Measurements from ENCODE around the gene CHRNA7.

- TF ChIP-seq, protein P1, sequence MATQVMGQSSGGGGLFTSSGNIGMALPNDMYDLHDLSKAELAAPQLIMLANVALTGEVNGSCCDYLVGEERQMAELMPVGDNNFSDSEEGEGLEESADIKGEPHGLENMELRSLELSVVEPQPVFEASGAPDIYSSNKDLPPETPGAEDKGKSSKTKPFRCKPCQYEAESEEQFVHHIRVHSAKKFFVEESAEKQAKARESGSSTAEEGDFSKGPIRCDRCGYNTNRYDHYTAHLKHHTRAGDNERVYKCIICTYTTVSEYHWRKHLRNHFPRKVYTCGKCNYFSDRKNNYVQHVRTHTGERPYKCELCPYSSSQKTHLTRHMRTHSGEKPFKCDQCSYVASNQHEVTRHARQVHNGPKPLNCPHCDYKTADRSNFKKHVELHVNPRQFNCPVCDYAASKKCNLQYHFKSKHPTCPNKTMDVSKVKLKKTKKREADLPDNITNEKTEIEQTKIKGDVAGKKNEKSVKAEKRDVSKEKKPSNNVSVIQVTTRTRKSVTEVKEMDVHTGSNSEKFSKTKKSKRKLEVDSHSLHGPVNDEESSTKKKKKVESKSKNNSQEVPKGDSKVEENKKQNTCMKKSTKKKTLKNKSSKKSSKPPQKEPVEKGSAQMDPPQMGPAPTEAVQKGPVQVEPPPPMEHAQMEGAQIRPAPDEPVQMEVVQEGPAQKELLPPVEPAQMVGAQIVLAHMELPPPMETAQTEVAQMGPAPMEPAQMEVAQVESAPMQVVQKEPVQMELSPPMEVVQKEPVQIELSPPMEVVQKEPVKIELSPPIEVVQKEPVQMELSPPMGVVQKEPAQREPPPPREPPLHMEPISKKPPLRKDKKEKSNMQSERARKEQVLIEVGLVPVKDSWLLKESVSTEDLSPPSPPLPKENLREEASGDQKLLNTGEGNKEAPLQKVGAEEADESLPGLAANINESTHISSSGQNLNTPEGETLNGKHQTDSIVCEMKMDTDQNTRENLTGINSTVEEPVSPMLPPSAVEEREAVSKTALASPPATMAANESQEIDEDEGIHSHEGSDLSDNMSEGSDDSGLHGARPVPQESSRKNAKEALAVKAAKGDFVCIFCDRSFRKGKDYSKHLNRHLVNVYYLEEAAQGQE (IDR thresholded peaks at IDR 0.05; ENCODE audit: low read depth) = no peak
- TF ChIP-seq NFIC (IDR thresholded peaks at IDR 0.05) (no peak), EP300 (IDR thresholded peaks at IDR 0.05; ENCODE audit: borderline replicate concordance) (no peak), TAF1 (IDR thresholded peaks at IDR 0.05; ENCODE audit: low read depth) (no peak), MAX (IDR thresholded peaks at IDR 0.05) (no peak), CREB1 (IDR thresholded peaks at IDR 0.05; ENCODE audit: low read depth) (no peak), ZBTB7A (IDR thresholded peaks at IDR 0.05; ENCODE audit: low read depth) (no peak), RAD21 (IDR thresholded peaks at IDR 0.05; ENCODE audit: low read depth) (no peak), FOXM1 (IDR thresholded peaks at IDR 0.05; ENCODE audit: borderline replicate concordance, low read depth) (no peak), TCF12 (IDR thresholded peaks at IDR 0.05; ENCODE audit: low read depth) (no peak), CEBPB (IDR thresholded peaks at IDR 0.05) (no peak), YY1 (IDR thresholded peaks at IDR 0.05; ENCODE audit: low read depth) (no peak)
- TF ChIP-seq, protein P2, sequence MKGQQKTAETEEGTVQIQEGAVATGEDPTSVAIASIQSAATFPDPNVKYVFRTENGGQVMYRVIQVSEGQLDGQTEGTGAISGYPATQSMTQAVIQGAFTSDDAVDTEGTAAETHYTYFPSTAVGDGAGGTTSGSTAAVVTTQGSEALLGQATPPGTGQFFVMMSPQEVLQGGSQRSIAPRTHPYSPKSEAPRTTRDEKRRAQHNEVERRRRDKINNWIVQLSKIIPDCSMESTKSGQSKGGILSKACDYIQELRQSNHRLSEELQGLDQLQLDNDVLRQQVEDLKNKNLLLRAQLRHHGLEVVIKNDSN (IDR thresholded peaks at IDR 0.05) = no peak
Measured at GRCh38 chr15:32053719-32054118, 23.4 kb downstream of the CHRNA7 start.
